Stomach (tissue), 9 donors: Measurements from ENCODE around the gene BTBD2. TPM values are rescaled to one million over a fixed set of nuclear protein-coding genes. Genes with fewer than 3 reads are reported as not detected.

Source experiments
- DNase-seq, 2 donors: peaks; one replicate each; pipeline versions ENCODE4 v3.0.0 to v3.0.0-alpha.2; 2013 to 2019
- H3K27ac ChIP-seq, 5 donors: fragments of 200-600 bp in 4 of 5; sonication (generic) in 4 of 5; one replicate each; pipeline ENCODE4 v1.5.1; 2013 to 2019; ENCODE audit warnings: mild to moderate bottlenecking in 1 of 5, moderate library complexity in 1 of 5
- H3K27me3 ChIP-seq, 3 donors: fragments of 200-600 bp; sonication (generic); one replicate each; pipeline ENCODE4 v1.5.1; 2017 to 2019; ENCODE audit warnings: mixed run types in 1 of 3
- H3K36me3 ChIP-seq, 4 donors: fragments of 200-600 bp; sonication (generic); 1 replicate in 3 of 4; 2 replicates in 1 of 4; pipeline ENCODE4 v1.5.1; 2016 to 2019
- H3K4me1 ChIP-seq, 4 donors: fragments of 200-600 bp; sonication (generic); one replicate each; pipeline ENCODE4 v1.5.1; 2016 to 2019
- H3K4me3 ChIP-seq, 4 donors: fragments of 200-600 bp; sonication (generic) in 3 of 4; one replicate each; pipeline ENCODE4 v1.5.1; 2016 to 2019; ENCODE audit warnings: mild to moderate bottlenecking in 1 of 4
- H3K9me3 ChIP-seq, 4 donors: fragments of 200-600 bp; sonication (generic); one replicate each; pipeline ENCODE4 v1.5.1; 2016 to 2019
- EP300 ChIP-seq: sonication (generic); formaldehyde crosslinking; IDR thresholded peaks from one replicate; pipeline ENCODE4 v1.6.1; 2017; ENCODE audit warnings: antibody characterized with exemption
- POLR2A ChIP-seq, 4 donors: fragments of 450-650 bp; IDR thresholded peaks; one replicate each; pipeline ENCODE4 v1.6.1; 2016; ENCODE audit warnings: antibody characterized with exemption in 4 of 4, control low read depth in 2 of 4, mild to moderate bottlenecking in 1 of 4, moderate library complexity in 1 of 4
- POLR2AphosphoS5 ChIP-seq, 3 donors: sonication (generic); formaldehyde crosslinking; IDR thresholded peaks; one replicate each; pipeline ENCODE4 v1.6.1; 2016; ENCODE audit warnings: antibody characterized with exemption in 3 of 3
- WGBS, 5 donors: extraction: QIAGEN DNeasy Blood & Tissue Kit in 3 of 5; methylation state at CpG; one replicate each; pipeline versions ENCODE4 v1.1.5 to v1.1.7; 2013 to 2018; 5-methylcytosine and 5-hydroxymethylcytosine counted together
- intact Hi-C: fragments of 100-400 bp; cut with DNase I; formaldehyde crosslinking; loops from one replicate; pipeline ENCODE4 v1.15.1; 2023; ENCODE audit warnings: low total_unique reads
- polyA plus RNA-seq, 3 donors: library from polyadenylated mRNA; stranded (reverse); fragments of 200-250 nt; gene quantifications; one replicate each; pipeline ENCODE4 v1.2.3, GENCODE V29; 2013
- total RNA-seq, 5 donors: library from RNA; depleted of rRNA; stranded (reverse); fragments of >200 nt; gene quantifications; one replicate each; pipeline versions ENCODE4 v1.1.0 to v1.2.3, GENCODE V29; 2014 to 2016
- TF ChIP-seq, protein P1 (sequence below), 7 experiments: fragments of 450-650 bp in 4 of 7; fragments of 200-600 bp in 3 of 7; sonication (generic) in 3 of 7; IDR thresholded peaks; one replicate each; pipeline ENCODE4 v1.5.1; 2016 to 2019; ENCODE audit warnings: antibody characterized with exemption in 7 of 7, control low read depth in 2 of 7, mild to moderate bottlenecking in 1 of 7
- donor health status: healthy with polysubstance abuse.
- donor health status: Bipolar disorder and iron deficiency.
- donor health status: healthy.

BTBD2 gene
- total and polyA plus RNA-seq, 8 donors: 17.9 to 50.2 (median 37.6) TPM

DNA sequence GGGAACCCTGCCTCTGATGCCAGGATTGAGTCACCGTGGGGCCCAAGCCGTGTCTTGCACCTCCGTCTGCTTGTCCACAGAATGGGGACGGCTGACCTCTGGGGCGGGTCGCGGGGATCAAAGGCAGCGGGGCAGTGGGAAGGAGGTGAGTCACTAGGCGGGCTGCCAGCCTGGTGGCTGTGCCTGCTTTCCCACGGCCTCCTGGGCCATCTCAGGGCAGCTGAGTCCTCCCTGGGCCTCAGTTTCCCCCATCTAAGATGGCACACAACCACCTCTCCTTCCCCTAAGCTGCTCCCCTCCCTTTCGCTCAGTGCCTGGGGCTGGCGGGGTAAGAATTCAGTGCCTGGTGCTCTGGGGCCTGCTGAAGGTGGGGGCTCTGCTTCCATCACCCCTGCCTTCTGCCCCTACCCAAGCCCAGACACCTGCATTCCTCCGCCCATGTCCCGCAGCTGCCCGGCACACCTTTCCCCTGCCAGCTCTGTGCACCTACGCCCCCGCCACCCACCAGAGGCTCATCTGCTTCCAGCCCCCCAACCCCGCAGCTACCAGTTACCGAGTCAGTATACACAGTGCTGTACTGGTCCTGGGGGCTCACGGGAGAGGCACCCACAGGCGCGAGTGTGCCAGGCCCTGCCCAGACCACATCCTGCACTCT is 32.1 kb upstream of the BTBD2 start:
- peak in 1 of 3 donors; percentile 53 for TF ChIP-seq POLR2AphosphoS5 (IDR thresholded peaks at IDR 0.05)
- TF ChIP-seq EP300: no peak
- no peak for TF ChIP-seq POLR2A (IDR thresholded peaks at IDR 0.05)
- H3K27me3 ChIP-seq: no peaks in the 10 kb centered on the region
- H3K9me3 ChIP-seq: no peaks in the 10 kb centered on the region
- DNase-seq: peak; percentile 58 to 82
- peaks cover 23 to 59% (median 56%) of the 10 kb centered on the region in 4 donors for H3K36me3 ChIP-seq
- WGBS, 5 donors: 34 to 49% (median 44%) methylated on average over 17 to 22 of the region's 22 CpGs
- peak overlapping the region; percentile 75 to 99 (median 98) for H3K4me3 ChIP-seq
- peaks cover 82 to 88% (median 84%) of the 10 kb centered on the region in 4 donors for H3K4me1 ChIP-seq
- intact Hi-C loops: no loop called here
- H3K27ac ChIP-seq: peak overlapping the region; percentile 94 to 100 (median 100)

DNA sequence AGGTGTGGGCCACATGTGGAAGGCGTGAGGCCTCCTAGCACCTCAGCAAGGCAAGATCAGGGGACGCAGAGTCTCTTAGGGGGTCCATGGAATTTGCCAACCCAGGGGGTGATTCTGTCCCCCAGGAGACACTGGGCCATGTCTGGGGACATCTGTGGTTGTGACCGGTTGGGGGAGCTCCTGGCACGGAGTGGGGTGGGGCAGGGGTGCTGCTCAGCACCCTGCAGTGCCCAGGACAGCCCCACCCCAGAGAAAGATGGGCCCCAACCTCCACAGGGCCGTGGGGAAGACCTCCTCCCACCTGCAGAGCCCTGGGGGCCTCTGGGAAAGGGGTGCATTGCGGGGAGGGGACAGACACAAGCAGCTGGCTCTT is 31.5 kb upstream of the BTBD2 start:
- no peaks in the 10 kb centered on the region for H3K9me3 ChIP-seq
- 40 to 76% (median 57%) methylated on average over 3 to 6 of the region's 6 CpGs for WGBS, 5 donors
- no peak for DNase-seq
- no peak for TF ChIP-seq POLR2AphosphoS5 (IDR thresholded peaks at IDR 0.05)
- TF ChIP-seq POLR2A (IDR thresholded peaks at IDR 0.05): no peak
- no peak for TF ChIP-seq EP300
- TF ChIP-seq, protein P1, sequence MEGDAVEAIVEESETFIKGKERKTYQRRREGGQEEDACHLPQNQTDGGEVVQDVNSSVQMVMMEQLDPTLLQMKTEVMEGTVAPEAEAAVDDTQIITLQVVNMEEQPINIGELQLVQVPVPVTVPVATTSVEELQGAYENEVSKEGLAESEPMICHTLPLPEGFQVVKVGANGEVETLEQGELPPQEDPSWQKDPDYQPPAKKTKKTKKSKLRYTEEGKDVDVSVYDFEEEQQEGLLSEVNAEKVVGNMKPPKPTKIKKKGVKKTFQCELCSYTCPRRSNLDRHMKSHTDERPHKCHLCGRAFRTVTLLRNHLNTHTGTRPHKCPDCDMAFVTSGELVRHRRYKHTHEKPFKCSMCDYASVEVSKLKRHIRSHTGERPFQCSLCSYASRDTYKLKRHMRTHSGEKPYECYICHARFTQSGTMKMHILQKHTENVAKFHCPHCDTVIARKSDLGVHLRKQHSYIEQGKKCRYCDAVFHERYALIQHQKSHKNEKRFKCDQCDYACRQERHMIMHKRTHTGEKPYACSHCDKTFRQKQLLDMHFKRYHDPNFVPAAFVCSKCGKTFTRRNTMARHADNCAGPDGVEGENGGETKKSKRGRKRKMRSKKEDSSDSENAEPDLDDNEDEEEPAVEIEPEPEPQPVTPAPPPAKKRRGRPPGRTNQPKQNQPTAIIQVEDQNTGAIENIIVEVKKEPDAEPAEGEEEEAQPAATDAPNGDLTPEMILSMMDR (IDR thresholded peaks at IDR 0.05): no peak
- peaks cover 26 to 63% (median 58%) of the 10 kb centered on the region in 4 donors for H3K36me3 ChIP-seq
- H3K4me3 ChIP-seq: peak overlapping the region; percentile 75 to 99 (median 98)
- intact Hi-C loops: no loop called here
- no peaks in the 10 kb centered on the region for H3K27me3 ChIP-seq
- peak overlapping the region; percentile 94 to 100 (median 100) for H3K27ac ChIP-seq
- peaks cover 81 to 87% (median 84%) of the 10 kb centered on the region in 4 donors for H3K4me1 ChIP-seq

DNA sequence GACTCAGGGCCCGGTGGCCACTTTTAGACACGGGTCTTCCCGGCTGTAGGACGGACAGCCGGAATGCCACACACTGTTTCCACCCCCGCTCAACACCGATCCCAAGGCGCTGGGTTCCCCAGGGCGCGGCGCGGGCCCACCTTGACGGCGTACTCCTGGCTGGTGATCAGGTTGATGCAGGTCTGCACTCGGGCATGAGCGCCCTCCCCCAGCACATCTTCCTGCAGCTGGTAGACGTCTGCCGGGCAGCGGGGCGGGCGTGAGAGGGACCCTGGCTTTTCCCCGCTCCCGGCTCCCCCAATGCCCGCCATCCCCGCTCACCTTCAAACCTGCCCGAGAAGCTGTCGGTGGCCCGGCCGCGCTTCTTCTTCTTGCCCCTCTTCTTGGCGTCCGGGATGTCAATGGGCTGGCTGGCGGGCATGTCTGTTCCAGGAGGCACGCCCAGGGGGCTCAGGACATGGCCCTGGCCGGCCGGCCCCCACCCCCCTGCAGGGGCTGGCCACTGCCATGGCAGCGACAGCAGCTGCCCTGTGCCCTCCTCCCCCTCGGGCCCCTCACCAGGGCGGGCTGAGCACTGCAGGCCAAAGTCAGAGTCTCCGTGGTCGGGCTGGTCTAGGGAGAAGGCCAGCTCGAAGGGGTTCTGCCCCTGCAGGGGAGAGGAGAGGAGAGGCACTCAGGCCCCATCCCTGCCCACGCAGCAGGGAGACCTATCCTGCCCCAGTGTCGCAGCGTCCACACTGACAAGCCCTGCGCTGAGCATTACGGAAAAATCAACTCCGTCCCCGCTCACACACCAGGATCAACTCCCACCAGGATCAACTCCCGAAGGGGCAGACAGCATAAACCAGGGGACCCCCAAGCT is 30.8 kb upstream of the BTBD2 start:
- WGBS, 5 donors: 76 to 88% (median 84%) methylated on average over 40 to 50 of the region's 50 CpGs
- no peaks in the 10 kb centered on the region for H3K9me3 ChIP-seq
- DNase-seq: no peak
- peaks cover 31 to 67% (median 63%) of the 10 kb centered on the region in 4 donors for H3K36me3 ChIP-seq
- no peak for TF ChIP-seq POLR2AphosphoS5 (IDR thresholded peaks at IDR 0.05)
- TF ChIP-seq, protein P1 (IDR thresholded peaks at IDR 0.05): no peak
- no peak for TF ChIP-seq EP300
- peaks cover 79 to 86% (median 83%) of the 10 kb centered on the region in 4 donors for H3K4me1 ChIP-seq
- H3K4me3 ChIP-seq: peak overlapping the region in 2 of 4 donors; percentile 0 to 27
- intact Hi-C loops: no loop called here
- peak overlapping the region; percentile 71 to 100 (median 100) for H3K27ac ChIP-seq
- H3K27me3 ChIP-seq: no peaks in the 10 kb centered on the region

DNA sequence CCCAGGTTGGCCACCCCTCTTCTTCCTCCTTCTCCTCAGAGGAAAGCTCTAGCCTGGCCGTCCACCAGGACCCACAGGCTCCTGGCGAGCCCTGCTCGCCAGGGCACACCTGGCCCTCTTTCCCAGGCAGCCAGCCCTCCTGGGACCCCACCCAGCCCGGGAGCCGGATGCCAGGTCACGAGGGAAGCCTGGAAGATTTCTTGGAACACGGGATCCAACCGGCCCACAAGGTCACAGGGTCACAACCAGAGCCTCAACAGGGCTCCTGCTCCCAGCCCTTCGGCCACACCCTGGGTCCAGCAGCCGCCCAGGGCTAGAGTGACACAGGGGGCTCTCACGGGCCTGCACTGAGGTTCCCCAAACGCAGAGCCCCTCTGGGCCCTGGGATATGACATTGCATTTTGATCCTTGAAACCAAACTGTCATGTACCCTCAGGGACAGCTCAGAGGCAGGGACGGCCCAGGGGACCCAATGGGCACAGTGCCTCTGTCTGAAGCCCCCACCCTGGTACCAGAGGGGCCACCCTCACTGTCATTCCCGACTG is 30.1 kb upstream of the BTBD2 start:
- intact Hi-C loops: no loop called here
- no peaks in the 10 kb centered on the region for H3K9me3 ChIP-seq
- H3K4me3 ChIP-seq: peak overlapping the region in 2 of 4 donors; percentile 0 to 27
- peaks cover 38 to 74% (median 70%) of the 10 kb centered on the region in 4 donors for H3K36me3 ChIP-seq
- peak; percentile 21 to 92 for DNase-seq
- TF ChIP-seq POLR2AphosphoS5 (IDR thresholded peaks at IDR 0.05) (no peak), EP300 (no peak), POLR2A (IDR thresholded peaks at IDR 0.05) (no peak)
- TF ChIP-seq, protein P1 (IDR thresholded peaks at IDR 0.05): no peak
- peak overlapping the region; percentile 71 to 100 (median 100) for H3K27ac ChIP-seq
- H3K4me1 ChIP-seq: peaks cover 85 to 93% (median 89%) of the 10 kb centered on the region in 4 donors
- 28 to 65% (median 38%) methylated on average over 9 to 14 of the region's 14 CpGs for WGBS, 5 donors
- no peaks in the 10 kb centered on the region for H3K27me3 ChIP-seq
